ENCODE measurements around the gene CAMK4.
"Not testable (repeated sequence)": the region's sequence is repeated elsewhere in the genome, so short reads cannot be mapped to it uniquely, and the experiment has no call there.

CAMK4 gene

DNA sequence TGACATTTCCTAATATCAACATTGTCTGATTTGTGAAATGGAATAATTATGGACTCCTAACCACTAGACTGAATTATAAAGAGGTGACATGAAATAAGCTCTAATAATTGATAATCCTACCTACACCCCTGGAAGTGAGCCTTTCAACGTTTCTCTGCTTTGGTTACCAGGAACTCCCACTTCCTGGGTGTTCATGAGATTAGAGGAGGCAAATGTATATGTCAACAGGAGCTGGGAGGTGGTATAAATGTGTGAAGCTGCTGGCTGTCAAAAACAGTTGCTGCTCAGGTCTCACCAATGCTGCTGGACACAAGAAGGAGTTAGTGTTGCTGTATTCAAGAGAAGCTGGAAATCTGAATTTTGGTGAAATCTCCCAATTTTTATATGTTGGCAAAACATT, 96.8 kb downstream of the CAMK4 start:
- DNase-seq, result peak; percentile 3

DNA sequence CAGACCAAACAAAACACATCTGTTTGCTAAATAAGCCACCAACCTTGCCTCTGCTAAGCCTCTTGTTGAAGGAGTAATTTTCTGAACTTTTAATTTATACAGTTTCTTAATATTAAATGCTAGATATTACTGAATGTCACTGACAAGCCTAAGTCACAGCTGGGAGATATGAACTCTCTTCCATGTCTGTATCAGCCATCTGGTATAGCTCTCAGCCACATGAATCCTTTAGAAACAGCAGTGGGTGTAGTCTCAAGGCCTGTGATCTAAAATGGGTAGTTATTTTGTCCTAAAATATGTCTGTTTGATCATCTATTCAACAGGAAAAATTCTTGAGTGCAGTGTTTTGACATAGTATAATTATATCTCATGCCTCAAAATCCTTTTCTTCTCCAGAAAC, 97.2 kb downstream of the CAMK4 start:
- DNase-seq, result no peak

DNA sequence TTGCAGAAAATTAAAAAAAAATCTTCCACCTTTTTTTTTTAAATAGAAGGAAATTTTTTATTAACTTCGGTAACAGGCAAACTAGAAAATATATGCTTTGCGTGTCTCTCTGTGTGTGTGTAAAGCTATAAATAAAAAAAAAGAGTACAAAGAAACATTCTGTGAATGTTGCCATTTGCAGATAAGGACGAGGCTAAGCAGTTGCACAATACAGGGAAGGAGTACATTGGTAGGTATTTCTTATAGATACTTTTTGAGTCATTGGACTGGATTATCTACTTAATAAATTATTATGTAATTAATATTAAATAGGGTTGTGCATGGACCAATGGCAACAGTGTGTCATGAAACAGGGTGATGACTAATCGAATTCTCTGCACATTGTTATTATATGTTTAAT, 102.4 kb downstream of the CAMK4 start:
- peak; percentile 4 for DNase-seq

DNA sequence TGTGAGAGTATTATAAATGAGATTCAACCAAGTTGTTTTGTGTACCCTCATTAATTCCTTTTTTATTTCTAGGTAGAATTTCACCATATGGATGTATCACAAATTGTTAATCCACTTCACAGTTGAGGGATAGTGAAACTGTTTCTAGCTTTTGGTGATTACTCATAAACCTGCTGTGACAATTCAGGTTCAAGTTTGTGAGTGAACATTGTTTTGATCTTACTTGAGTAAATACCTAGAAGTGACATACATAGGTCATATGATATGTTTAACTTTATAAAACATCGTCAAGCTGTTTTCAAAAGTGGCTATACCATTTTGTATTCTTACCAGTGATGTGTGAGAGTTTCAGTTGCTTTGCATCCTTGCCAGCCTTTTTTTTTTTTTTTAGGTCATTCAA, 112.9 kb downstream of the CAMK4 start:
- no peak for DNase-seq

DNA sequence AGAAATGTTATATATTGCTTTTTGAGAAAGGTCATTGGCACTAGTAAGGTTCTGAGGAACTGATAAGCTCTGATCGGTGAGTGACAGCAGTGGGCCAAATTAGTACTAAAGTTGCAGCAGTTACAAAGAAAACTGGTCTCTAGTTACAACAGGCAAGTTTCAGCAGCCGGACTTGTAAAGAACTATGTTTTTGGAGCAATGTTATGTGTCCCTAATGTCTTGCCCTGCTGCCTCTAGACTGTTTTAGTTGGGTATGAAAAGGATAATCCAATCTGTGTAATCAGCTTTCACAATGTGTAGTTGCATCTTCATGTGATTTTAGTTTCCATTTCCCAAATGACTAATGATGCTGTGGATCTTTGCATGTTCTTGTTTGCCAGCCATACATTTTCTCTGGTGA, 113.5 kb downstream of the CAMK4 start:
- peak; percentile 6 for DNase-seq

DNA sequence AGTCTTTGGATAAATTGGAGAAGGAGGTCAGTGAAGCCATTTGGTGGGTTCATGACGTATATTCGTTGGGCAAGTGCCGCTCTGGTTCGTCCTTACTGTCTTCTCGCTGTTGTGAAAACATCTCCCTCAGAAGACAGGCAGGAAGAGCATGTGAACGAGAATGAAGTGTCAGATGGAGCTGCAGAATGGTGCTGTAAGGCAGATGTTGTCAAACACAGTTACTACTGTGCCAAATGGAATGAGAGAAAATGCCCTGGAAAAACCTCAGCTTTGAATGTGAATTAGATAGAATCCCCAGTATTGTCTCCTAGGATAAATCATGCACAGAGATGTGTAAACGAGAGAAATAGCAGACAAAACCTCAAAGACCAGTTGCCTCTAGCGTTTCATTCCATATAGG, 121.5 kb downstream of the CAMK4 start:
- no peak for DNase-seq

DNA sequence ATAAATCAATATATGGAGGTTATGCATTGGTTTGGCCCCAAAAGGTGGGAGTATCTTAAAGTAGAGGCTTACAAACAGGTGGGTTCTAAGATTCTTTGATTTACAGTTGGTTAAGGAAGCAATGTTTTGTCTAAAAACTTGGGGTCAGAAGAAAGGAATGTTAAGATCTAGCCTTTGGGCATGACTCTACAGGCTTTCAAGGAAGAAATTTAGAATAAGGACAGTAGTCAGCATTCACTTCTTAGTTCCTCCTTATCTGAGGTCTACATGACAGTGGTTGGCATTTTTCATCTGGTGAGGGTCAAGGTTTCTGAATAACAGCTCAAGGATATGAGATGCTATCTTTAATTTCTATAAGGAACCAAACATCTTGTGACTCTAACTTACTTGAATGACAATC, 122.8 kb downstream of the CAMK4 start:
- DNase-seq, result no peak

DNA sequence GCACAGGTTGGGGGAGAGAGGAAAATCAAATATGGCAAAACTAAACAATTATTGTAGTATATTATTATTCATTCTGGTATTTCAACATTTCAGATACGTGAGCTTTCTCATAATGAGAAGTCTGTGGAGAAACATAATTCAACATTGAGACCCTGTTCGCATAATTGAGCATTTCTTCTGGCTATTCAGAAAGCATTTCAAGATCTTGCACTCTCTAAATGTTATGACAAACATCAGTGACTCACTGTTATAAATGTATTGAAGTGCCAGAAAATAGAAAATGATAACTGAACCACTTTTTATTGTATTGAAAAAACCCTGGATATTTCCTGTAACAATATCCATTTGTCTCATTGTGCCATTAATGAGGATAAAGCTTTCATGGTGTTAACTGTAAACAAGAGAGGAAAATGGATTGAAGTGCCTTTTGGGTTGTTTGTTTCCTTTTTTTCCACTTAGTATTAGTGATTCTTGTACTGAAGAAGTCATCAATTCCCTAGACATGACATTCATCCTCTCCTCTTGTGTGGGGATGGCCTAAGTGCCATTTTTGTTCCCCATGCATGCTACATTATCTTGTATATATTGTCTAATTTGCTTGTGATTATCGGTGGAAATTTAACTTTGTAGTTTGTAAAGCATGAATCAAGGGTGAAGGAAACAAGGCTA, 124.6 kb downstream of the CAMK4 start:
- no peak for DNase-seq

DNA sequence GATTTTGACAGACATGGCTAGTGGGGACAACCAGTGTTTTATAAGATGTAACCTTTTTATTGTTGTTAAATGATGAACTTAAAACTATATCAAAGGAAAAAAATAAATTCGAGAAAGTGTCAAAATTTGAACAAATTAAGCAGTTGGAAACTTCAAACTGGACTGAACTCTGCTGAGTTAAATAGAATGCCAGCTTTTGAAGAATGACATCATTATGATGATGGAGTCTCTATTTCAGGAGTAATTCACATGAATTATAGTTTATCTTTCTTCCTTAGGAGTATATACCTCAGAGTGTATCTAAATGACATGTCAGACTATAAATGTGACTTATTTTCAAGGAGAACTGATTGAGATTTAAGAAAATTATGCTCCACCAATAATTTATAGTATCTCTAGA, 125.2 kb downstream of the CAMK4 start:
- no peak for DNase-seq

DNA sequence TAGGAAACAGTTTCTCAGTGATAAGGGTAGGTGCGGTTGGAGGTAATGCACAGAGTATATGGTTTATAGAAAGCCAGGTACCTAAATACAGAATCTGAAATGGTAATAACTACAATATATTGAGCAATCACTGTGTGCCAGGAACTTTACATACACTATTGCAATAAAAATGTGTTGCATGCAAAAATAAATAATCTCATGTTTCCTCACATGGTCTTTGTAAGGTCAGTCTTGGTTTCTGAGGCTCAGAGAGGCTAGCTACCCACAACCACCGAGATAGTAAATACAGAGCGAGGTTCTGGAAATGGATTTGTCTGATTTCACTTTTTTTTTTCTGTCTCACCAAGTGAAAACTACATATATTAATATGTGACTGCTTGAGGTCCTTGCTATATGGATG, 128.9 kb downstream of the CAMK4 start:
- no peak for DNase-seq

DNA sequence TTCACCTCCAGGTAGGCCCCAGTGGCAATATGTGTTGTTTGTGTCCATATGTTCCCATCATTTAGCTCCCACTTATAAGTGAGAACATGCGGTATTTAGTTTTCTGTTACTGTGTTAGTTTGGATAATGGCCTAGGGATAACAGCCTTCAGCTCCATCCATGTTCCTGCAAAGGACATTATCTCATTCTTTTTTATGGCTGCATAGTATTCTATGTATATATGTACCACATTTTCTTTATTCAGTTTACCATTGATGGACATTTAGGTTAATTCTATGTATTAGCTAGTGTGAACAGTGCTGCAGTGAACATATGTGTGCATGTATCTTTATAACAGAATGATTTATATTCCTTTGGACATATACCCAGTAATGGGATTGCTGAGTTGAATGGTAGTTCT, 134.5 kb downstream of the CAMK4 start:
- DNase-seq, result not testable (repeated sequence)

DNA sequence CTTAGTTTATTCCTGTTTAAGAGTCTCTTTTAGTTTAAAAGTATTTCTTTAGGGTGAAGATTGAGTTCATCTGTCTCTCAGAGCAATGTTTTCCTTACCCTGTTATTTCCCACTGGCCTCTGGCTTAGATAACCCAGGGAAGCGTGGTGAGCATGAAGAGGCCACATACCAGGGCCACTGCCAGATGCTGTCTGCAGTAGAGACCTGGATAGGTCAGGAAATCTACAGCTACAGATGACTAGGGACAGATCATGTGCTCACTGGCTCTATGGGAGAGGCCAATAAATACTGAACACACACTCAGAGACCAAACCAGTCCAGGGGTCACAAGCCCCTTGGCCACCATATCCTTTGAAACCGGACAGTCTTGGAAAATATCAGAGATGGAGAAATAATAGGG, 136.0 kb downstream of the CAMK4 start:
- DNase-seq, result no peak

DNA sequence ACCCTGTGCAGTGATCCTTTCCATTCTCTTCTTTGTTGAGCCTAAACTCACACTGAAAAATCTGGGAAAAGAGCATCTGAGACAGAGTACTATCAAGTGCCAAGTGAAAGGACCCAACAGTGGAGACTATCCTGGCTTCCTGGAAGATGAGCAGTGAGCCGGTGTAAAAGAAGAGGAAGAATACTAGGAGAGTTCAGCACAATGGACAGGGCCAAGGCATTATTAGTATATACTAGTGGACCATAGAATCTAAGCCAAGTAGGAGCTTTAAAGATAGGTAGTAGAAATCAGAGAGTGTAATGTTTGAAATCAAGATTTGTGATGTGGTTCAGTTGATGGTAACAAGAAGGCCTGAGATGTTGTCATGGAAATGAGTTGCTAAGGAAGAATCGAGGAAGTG, 140.8 kb downstream of the CAMK4 start:
- peak; percentile 6 for DNase-seq

DNA sequence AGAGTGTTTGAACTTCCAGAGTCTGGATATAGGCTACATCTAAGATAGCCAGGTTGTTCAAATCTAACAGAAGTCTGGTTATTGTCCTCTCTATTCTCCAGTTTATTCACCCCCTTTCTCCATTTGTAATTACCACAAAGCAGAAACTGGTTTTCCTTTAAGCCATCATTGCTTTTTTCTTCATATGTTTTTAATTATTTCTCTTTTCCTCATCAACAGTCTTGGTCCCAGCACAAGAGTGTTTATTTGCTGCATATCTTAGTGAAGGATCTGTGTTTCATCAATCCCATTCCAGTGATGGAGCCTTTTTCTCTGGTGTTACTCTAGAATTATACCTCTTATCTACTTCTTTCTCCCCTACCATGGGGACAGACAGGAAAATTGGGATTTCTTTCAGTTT, 142.2 kb downstream of the CAMK4 start:
- DNase-seq, result no peak

DNA sequence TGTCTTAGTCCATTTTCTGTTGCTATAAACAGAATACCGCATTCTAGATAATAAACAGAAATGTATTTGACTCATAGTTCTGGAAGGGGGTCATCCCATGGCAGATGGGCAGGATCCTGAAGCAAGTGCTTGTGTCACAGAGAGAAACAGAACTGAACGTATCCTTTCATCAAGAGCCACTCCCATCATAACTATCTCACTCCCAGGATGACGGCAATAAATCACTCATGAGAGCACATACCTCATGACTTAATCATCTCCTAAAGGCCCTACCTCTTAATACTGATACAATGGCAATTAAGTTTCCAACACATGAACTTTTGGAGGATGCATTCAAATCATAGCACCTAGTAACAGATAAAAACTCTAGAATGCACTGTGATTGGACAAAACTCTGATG, 142.9 kb downstream of the CAMK4 start:
- DNase-seq, result no peak

DNA sequence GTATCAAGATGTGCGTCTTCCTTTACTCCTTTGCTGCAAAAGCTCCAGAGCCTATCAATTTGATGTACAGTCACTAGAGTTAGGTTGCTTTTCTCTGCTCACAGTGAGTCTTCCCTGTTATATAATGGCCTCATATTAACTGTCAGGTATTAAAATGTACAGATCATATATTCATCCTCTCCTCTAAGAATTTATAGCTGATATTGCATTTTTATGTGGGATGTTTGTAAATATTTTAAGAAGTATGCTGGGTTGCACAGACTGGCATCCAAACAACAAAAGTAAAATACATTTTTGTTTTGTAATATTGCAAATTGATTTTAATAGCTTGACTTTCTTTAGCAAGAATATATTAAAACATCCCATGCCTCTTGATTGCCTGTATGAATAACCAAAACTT, 148.6 kb downstream of the CAMK4 start:
- no peak for DNase-seq

DNA sequence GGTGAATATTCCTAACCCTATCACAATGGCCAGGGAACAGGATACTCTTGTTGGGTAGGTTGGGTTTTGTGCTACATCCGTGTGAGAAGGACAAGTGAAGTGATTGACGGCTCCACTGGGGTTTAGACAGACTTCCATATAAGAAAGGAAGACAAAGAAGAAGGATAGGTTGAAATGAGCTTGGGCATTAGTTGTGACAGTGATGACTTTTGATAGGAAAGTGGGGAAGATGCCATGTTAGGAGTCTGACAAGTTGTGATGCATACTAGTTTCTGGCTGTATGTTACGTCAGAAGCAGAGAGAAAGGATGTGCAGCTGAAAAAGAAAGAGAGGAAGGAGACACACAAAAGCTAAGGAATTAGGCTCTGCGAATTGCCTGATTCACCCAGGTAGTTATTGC, 150.2 kb downstream of the CAMK4 start:
- DNase-seq, result no peak

DNA sequence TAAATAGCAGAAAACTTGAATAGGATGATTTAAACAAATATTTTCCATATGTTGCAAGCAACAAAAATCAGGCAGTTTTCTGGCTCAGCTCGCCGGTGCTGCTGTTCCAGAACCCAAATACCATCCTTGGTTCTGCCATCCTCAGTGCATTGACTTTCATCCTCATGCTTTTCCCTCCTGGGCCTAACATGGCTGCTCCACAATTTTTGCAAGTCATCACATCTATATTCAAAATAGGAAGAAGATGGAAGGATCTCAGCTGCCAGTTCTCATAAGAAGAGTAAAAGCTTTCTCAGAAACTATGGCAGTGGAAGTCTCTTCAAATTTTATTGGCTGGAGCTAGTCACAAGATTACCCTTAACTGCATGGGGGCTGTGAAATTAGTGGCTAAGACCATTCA, 151.5 kb downstream of the CAMK4 start:
- no peak for DNase-seq

DNA sequence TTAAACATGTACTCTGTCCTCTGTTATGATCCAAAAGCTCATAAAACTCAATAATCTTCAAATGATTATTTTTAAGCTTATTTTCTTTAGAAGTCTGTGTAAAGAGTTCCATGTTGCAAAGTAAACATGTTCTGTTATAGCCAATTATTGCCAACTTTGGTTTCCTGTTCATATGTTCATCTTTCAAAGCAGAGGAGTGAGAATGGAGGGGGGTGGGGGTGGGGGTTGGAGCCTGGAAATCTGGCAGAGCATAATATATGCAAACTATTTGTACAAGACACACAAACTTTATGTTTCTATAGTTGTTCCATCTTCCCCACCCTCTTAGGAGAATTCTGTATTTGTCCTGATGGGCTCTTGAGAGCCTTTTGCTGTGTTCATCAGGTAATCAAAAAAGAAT, 153.1 kb downstream of the CAMK4 start:
- DNase-seq, result no peak

DNA sequence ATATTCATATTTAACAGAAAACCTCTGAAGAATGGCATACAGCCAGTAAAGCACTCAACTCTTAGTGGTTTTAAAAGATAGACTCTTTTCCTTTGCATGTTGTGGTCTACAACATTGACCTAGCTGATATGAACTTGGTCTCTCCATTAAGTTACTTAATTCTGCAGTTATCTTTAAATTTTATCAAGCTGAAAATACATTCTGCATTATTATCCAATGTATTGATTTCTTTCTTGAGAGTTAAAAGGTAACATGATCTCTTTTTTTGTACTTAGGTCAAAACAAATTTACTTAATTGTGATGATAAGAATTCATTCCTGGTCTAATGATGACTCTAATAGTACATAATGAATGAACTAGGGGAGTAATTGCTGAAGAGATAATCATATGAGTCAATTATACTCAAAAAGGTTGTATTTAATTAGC, 155.2 kb downstream of the CAMK4 start:
- DNase-seq, result no peak

DNA sequence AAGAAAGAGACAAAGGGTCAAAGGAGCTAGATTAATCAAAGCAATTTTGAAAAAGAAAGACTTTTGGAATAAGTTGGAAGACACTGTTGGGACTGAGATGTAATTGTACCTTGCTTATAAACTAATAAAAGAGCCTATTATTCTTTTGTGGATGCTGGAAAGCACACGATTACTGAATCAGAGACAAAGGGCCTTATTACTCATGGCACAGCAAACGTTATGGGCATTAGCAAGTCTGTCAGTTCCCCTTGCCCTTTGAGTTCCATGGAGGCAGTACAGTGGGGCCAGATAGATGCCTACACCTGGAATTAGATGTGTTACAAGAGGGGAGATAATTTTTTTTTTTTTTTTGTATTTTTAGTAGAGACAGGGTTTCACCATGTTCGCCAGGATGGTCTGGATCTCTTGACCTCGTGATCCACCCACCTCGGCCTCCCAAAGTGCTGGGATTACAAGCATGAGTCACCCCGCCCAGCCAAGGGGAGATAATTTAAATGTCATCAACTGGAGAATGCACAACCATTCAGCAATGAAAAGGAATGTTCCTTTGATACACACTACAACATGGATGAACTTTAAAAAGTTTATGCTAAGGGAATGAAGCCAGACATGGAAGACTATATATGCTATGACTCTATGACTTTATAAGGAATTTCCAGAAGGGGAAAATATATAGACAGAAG, 159.2 kb downstream of the CAMK4 start:
- DNase-seq, result no peak

DNA sequence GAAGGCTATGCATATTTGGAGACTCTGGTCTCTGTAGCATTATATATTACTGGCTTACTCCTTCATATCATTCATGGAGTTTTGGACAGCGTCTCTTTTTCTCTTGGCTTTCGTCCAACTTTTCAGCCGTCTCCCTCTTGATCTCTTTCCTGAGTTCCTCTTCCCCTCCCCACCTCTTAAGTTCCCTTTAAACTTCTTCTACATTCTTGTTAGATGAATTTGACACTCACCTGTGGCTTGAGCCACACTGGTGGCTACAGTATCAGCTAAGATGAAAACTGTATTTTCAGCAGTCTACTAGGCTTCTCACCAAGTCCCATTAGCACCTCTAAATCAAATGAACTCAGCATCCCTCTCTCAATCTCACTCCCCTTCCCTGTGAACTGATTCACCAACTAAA, 160.0 kb downstream of the CAMK4 start:
- peak; percentile 57 for DNase-seq

DNA sequence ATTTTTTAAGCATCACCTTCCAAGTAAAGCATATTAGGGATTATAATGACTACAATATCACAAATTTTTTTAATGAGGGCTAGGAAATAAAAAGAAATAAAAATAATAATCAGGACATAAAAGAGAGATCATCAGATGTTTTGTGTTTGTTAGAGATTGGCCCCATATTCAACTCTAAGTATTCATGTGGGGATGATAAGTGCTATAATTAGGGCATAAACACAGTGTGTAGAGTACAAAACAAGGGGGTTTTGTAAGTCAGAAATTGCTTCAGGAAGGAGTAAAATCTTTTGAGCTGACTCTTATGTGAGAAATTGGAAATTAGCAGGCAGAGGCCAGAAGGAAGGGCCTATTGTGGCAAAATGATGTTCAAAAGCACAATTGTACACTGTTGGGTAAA, 160.9 kb downstream of the CAMK4 start:
- no peak for DNase-seq

DNA sequence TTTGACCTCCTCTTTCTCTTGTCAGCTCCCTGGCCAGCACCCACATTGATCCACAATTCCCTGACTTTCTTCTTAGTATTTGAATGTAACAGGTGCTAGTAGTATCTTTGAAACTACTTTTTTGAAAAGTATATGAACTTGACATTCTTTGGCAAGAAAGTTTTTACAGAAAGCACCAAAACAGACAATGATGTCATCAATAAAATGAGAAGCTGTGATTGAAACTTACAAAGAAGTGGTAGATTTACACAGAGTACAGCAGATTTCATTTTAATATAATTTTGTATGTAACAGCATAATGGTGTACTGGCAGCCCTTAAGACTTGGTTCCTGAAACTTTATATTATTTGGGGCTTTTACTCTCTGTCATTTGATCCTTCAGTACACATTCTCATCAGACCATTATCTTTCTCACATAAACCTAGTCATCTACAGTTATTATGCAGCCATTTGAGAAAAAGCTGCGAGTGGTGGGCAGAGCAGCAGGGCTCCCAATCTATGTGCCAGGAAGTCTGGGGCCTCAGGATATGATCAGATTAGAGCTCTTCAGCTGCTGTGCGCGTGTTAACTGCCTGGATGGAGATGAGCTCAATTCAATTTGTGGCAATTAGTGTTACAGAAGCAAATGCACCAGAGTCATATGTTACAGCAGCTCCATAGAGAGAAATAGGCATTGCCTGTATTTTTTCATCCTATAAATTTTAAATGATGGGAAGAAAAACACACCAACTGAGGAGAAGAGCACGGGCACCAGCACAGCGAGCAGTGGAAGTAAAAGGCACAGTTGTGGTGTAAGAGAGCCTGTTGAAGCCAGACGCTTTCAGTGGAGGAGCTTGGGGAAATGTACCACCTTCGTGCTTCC, 162.0 kb downstream of the CAMK4 start:
- DNase-seq, result peak; percentile 16

Measured in OCI-M1 (cell line).